PC-3 (cell line): ENCODE results near the gene TTC23L.

ENCODE experiments used
- CTCF ChIP-seq: fragments of 300-600 bp; sonication (generic); conservative IDR thresholded peaks from 2 replicates; pipeline ENCODE4 v1.5.1; 2017; ENCODE audit warnings: antibody characterized with exemption, low read depth, mild to moderate bottlenecking, low read length
- EZH2 ChIP-seq: fragments of 300-600 bp; sonication (generic); IDR thresholded peaks from one replicate; pipeline ENCODE4 v1.6.1; 2017; ENCODE audit warnings: antibody characterized with exemption, mild to moderate bottlenecking, low read length; ENCODE audit not compliant: unreplicated experiment

- no peak for TF ChIP-seq EZH2
- no peak for TF ChIP-seq CTCF
These were observed 36.0 kb upstream of the TTC23L start for GRCh38 chr5:34802834-34803563.
